ENCODE results near the gene CDH26.

The CDH26 gene

DNA sequence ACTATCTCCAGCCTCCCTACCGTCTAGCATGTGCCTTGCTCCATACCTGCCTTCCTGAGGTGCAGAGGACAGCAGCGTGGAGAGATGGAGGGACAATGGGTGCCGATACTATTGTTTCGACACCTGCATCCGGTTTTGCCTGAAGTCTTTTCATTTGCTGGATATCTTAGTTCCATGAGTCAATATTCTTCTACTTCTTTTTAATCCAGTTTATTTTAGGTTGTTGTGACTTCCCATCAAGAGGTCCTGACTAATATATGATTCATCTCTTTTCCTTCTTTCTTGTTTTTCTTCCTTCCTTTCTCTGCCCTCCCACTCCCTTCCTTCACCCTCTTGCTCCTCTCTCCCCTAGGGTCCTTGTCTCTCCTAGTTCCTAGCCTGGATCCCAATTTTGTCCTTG lies 91.4 kb downstream of the CDH26 start:
- DNase-seq = no peak

DNA sequence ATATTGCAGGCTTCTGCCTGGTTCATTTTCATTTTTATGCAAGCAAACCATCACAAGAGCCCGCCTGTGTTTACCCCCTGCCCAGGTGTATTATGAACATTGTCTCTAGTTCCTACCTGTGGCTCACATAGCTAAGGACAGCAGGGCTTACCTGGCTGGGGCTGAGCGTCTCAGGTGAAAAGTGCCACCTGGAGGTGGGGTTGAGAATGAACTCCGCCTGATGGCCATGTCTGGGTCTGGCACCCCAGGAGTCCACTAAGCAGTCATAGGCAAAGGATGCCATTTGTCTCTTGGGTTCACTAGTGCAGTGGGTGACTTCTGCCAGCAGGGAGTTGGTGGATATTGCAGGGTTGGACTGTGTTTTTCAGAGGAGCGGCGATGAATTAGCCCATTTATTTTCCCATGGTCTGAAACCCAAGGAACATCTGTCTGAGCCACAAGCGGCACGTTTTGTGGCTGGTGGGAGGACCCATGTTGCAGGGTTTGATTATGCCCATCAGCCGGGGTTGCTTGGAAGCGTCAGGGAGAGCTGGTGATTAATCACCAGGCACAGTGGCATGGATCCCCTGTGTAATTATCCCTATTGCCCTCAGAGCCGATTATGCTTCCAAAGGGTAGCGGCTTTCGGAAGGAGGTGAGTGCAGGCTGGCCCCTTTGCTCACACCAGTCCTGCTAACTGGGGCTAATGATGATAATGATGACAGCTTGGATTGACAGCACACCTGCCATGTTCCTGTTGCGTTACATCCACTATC lies 92.1 kb downstream of the CDH26 start:
- peak; percentile 1 for DNase-seq

DNA sequence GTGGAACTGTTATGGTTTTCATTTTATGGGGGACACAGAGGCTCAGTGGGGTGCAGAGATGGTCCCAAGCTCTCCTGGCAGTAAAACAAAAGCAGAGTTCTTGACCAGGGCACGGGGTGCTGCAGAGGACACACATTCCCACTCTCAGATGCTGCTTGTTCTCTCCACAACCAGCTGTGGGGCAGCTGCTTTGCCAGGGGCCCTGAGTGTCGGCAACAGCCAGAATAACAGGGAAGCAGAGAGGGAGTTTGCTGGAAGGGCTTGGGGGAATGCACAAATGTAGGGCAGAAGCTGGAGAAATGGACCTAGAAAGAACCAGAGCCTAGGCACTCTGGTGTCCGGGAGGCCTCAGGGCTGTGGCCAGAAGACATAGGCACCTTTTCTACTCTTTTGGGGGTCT lies 93.7 kb downstream of the CDH26 start:
- no peak for DNase-seq

DNA sequence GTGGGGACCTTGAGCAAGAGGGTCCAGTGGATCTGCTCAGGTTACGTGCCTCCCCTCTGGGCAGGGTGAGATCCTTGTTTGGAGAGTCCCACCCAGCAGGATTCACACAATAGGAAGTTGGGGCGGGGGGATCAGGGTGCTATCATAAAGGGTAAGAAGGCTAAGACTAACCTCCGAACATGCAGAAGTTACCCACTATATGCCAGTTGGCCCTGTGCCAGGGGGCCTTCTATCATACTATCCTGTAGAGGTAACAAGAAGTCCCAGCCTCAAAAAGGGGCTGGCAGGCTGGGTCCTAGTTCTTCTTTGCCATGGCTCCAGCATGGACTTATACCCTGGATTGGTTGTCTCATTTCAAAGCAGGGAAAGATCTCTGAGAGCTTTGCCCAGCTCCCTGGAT lies 94.1 kb downstream of the CDH26 start:
- no peak for DNase-seq

DNA sequence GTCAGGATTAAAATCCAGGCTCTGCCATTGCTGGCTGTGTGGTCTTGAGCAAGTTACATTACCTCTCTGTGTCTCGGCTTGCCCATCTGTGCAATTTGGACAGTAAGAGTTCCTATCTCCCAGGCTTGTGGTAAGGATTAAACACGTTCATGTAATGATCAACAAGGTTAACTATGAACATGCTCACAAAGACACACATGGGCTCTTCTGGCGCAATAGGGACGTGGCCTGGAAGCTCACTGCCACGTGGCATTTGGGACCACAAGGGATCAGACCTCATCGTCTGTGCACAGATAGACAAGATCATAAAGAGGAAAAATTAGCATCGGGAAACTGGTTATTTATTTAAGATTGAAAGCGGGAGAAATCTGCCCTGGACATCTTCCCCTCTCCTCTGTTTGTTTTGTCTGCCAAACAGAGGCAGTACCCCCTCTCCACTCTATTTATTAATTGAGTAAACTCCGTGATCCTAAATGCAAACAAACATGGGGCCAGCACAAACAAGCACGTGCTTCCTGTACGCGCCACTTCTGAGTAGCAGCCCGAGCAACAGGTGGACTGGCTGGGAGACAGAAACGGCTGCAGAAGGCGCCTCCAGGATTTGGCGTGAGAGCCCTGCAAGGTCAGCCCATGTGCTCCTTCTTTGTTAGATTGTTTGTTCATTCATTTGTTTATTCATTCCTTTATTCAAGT lies 95.0 kb downstream of the CDH26 start:
- DNase-seq = no peak

DNA sequence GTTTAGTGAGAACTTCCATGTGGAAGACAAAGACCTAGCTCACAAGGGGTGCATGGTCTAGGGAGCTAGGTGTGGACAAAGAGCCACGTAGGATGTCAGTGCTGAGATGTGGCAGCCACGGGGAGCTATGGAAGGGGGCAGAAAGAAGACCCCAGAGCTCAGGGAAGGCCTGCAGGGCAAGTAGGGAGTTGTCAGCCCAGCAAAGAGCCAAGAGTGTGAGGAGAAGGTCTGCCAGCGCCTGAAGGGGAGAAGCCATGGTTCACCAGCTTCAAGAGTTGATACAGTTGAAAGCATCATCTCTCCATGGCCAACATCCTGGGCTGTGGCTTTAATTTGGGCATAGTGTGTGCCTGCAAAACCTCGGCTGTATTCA lies 95.6 kb downstream of the CDH26 start:
- DNase-seq = no peak

DNA sequence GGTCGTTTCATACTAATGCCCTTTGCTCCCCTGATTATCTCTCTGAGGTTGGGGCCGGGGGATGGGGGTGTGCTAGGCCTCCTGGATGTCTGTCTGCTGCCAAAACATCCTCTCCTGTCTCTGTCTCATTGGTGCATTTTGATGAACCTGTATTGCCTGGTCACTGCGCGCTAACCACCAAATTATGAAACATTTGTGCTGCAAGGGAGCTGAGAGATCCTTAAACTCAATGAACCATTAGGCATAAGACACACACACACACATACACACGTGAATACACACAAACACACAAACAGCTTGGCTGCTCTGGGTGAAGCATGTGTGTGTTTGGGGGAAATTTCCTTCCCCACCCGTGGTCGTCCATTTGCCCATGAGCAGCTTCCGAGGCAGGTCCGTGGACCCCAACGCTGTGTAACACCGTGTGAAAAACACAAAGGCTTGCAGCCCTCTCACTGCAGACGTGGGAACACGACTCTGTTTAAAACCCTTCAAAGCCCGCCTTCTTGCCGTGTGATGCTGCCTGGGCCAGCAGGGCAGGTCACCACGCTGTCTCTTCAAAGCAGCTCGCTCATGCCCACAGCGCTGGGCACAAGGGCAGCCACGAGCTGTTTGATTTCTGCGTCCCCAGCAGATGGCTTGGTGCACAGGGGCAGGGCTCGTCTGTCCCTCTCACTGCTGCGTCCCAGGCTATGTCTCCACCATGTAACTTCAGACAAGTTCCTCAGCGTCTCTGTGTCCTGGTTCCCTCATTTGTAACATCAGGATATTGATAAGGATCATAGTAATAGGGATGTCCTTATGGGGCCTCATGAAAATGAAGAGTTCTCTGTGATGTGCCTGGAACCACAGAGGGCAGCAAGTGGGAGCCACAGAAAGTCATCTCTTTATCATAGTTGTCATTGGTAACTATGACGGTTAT lies 96.8 kb downstream of the CDH26 start:
- no peak for DNase-seq

DNA sequence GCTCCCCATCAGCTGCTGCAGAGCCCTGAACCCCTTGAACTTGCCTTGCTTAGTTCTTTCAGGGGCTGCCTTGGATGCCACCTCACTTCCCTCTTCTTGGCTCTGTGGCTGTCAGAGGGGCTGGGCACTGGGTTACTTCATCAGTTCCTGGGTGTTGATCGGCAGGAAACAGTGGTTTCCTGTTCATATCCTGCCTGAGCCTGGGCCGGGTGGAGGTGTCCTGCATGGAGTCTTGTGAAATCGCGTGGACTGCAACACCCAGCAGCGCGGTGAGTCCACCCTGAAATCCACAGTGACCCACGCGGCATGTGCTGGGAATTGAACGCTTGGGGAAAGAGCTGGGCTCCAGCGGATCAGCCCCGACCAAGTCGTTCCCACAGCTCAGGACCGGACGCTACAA lies 97.5 kb downstream of the CDH26 start:
- peak; percentile 35 for DNase-seq

DNA sequence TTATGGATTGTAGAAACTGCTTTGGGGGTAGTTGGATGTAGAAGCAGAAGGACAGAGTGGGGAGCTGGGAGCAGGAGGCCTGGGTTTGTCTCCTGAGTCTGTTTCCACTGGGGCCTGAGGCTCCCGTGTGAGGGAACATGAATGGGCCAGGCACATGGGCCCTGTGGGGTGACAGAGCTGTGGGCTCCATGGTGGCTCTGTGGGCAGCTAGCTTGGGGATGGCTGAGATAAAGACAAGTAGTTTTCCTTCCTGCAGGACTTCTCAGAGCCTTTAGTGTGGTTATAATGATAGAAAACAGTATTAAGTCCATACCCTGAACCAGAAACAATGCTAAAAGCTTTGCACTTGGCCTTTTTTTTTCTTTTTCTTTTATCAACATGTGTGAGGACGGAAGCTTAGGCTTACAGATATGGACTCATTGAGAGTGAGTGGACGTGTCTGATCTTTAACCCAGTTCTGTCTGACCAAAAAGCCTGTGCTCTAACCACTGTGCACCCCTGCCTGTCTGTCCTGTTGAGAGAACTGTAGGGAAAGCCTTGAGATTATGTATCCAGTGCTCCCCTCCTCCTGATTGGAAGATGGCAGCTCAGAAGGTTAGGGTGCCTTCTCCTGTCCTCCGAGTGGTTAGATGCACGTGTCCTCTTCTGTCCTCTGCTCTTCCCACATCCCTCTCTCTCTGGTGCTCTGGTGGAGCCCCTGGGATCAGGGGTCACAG lies 98.3 kb downstream of the CDH26 start:
- DNase-seq = peak; percentile 23

DNA sequence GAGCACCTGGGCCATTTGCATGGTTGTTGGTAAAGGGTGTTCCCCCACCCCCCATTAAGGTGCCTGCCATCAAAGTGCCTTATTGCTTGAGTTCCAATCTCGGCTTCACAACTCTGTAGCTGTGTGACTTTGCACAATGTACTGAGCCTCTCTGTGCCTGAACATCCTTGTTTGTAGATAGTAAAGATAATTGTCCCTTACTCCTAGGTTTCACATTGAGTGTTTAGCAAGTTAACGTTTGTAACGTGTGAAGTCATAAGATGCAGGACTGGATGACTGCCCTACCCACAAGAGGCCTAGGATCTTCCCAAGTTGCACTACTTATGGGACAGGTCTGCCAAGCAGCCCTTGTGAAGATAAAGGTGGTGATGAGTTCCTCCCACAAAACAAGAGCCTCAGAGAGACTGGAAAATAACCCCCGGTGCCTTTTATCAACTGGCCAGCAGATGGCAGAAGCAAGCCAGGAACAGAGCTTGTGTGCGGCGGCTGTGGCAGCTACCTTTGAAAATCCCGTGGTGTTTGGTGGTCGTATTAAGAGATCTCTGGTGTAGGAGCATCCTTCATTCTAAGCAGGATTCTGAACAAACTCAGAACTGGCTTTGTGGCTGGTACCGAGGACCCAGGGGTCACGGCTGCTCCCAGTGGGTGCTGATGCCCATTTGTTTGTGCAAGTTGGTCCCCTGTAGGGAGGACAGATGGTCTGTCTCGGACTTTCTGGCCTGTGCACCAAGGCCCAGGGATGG lies 99.1 kb downstream of the CDH26 start:
- DNase-seq = peak; percentile 85

DNA sequence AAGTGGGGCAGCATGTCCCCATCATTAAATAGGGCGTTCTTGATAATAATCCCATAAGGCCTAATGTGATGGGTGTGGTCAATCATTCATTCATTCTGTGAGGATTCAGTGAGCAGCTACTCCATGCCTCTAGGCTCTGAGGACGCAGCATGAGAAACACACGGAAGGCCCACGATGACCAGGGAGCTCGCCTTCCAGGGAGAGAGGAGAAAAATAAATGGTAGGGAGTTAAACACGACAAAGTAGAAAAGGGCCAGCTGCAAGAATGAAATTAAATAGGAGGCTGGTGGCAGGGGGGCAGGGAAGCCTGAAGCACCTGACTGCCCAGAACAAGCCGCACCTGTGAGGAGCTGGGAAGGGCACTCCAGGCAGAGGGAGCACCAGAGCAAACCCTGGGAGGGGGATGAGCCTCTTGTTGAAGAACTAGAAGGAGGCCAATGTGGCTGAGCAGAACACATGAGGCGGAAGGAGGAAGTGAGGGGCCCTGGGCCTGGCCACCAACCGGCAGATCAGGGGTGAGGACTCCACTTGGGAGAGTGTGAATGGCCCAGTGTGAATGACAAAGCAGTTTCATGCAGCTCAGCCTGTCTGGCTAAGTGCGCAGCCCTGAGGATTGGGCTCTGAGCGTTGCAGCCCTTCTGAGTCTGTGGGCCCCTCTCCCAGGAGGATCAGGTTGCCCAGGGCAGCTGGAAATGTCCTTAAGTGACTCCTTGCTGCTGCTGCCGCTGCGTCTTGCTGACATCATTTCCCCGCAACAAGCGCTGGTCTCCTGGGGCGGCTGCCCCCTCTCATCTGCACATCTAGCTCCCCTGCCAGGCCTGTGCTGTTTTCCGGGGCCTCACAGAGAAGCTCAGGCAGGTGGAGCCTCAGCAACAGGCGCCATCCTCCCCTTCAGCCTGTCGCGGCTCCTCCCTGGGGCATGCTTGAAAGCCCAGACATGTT lies 99.9 kb downstream of the CDH26 start:
- DNase-seq = peak; percentile 52

DNA sequence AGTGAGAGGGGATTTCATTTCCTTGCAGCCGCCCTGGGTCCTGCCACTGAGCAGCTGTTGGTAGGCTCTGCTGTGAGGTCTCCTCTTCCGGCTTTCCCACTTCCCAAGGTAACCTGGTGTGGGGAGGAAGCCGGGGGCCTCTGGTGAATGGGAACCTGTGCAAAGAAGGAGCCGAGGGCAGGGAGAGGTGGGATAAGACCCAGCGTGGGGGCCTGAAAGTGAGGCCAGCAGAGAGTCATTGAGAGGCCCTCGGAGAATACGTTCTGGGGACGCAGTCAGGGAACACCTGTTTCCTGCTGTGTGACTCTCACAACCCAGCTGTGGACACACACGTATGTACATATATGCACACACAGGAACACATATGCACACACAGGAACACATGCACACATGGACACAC lies 100.7 kb downstream of the CDH26 start:
- no peak for DNase-seq

DNA sequence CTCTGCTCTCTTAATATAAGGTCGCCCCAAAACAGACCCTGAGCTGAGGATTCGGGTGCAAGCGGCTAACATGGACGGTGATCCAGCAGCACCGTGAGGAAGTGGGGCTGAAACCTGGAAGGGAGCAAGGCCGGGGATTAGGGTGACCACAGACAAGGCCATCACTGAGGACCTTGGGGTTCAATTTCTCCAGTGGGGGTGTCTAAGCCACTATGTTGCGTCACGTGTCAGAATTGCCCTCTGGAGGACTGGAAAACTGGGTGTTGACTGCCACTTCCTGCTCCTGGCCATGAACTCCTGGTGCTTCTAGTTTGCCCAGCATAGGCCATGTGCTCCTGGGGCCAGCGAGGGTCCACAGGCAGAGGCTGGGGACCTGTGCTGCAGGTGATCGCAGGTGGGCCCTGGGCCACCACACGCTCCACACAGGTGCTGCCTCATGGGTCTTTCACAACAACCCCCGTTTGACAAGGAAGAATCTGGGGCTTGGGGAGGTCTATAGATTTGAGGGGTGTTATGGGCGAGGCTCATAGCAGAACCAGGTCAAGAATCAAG lies 101.9 kb downstream of the CDH26 start:
- no peak for DNase-seq

DNA sequence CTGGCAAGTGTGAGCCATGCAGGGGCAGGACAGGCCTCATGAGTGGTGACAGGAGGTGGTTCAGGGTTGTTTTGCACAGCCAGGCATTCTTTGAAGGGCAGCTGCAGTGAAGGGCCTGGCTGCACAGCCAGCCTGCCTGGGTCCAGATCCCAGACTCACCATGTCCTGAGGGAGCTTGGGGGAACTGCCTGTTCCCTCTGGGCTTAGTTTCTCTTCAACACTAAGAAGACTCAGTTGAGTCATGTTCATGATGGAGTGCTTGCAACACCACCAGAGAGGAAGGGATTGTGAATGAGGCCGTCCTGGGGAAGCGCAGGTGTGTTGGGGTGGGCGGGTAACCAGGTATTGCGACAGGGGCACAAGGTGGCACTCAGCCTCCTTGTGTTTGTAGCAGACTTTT lies 102.4 kb downstream of the CDH26 start:
- DNase-seq = no peak

DNA sequence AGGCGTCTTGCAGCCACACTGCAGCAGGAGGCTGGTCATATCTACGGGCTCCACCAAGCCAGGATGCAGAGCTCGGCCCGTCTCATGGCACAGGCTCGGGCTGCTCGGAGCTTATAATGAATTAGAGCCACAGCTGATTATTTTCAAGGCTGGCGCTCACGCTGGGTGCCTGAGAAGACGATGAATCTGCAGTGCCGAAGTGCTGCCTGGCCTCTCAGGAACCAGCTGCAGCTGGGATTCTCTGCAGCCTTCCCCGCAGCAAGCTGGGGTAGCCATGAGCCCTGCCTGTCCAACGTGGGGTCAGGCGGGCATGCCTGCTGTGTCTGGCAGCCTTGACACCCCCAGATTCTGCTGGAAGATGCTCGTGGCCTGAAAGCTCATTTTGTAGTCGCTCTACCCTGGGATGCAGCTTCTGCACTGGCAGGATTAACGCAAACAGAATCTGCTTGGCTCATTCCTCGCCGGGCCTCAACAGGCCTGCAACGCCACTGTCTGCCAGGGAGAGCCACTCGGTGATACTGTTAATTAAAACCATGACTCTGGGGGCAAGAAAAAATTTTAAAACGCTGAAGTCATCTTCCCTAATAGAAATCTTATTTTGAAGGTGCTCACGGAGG lies 104.3 kb downstream of the CDH26 start:
- DNase-seq = no peak

DNA sequence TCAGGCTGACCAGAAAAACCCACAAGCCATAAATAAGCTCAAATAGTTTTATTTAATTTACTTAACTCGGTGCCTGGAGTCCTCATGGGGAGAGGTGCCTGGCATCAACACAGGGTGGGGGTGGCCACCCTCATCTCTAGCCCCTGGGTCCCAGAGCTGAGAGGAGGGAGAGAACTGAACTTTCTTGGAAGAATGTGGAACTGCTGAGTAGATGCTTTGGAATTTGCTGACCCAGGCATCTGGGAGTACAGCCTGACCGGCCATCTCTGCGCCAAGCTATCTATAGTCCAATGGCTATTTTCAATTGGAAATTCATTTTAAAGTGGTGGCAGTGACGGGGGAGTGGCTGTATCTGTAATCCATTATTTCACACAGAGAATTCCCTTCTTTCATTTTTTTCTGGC lies 104.8 kb downstream of the CDH26 start:
- no peak for DNase-seq

DNA sequence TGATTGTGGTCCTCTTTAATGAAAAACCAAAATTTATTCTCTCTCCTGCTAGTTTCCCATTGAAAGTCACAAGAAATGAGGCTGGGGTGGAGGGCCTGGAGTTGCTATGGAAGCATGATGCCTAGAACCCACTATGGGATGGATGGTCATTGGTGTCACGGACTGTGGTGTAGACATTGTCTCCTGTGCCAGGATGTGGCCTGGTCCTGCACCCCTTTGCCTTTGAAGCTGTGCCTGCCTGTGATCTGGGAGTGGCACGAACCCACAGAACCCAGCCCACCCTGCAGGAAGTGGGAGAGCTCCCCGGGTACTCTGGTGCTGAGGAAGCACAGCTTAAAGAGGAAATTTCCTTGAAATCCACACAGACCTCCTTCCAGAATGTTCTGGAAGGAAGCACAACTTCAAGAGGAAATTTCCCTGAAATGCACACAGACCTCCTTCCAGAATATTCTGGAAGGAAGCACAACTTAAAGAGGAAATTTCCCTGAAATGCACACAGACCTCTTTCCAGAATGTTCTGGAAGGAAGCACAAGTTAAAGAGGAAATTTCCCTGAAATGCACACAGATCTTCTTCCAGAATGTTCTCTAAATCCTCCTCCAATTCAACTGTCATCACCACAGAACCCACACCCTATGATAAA lies 105.6 kb downstream of the CDH26 start:
- DNase-seq = no peak
